ENCODE data around the gene MORC4. TPM values are rescaled to one million over a fixed set of nuclear protein-coding genes. Genes with fewer than 3 reads are reported as not detected.

Gene MORC4
- total RNA-seq, 2 experiments from 2014 or later = 11.2 to 11.7 TPM

DNA sequence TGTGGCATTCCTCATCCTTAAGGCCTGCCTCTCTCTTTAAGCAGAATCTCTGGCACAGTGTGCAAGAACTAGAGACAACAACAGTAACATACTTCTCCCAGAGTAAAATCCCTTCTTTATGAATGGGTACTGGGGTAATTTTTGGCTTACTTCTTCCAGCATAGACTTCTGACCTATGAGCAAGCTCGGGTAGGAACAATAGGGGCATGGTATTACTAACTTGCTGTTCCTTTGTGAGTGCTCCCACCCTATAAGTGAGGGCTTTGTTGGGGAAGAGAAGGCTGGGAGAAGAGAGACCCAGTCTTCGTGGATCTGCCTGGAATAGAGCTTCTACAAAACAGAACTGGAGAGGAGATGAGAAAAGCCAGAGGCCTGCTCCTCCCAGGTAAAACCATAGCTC is 49.6 kb downstream of the MORC4 start:
- intact Hi-C loops (cut with micrococcal nuclease) = no loop called here
- DNase-seq = no peak
- H3K27me3 Mint-ChIP-seq (ENCODE audit: low read depth) = no peaks in the 10 kb centered on the region
- H3K27ac Mint-ChIP-seq = no peak overlapping the region
- no peaks in the 10 kb centered on the region for H3K9me3 Mint-ChIP-seq
- CTCF ChIA-PET = interaction anchor here (0.8 to 1.0 kb wide), 2 partner anchors 10 to 53 kb away, joined by 3 to 4 read pairs; no protein-coding TSS in a partner anchor
- no peak overlapping the region for H3K4me3 Mint-ChIP-seq
- peaks cover 2% of the 10 kb centered on the region for H3K36me3 Mint-ChIP-seq (ENCODE audit: low read depth)
- H3K4me1 Mint-ChIP-seq (ENCODE audit: low read depth) = no peaks in the 10 kb centered on the region

DNA sequence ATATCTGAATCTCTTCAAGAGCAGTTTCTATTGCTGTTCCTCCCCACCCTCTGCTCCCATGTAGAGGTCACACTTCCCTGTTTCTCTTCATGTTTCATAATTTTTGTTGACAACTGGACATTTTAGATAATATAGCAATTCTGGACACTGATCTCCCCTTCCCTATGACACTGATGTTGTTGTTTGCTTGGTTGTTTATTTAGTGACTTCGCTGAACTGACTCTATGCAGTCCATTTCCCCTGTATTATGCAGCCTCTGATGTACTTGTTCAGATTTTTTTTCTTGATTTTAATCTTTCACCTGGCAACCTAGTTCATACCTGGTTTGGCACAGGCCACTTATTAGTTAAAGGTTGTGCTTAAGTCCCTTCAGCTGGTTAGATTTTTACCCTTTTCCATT is 50.6 kb downstream of the MORC4 start:
- Mint-ChIP-seq H3K27me3 (ENCODE audit: low read depth) (no peaks in the 10 kb centered on the region), H3K27ac (no peak overlapping the region), H3K9me3 (no peaks in the 10 kb centered on the region), H3K36me3 (ENCODE audit: low read depth) (peaks cover 2% of the 10 kb centered on the region), H3K4me1 (ENCODE audit: low read depth) (no peaks in the 10 kb centered on the region), H3K4me3 (no peak overlapping the region)
- intact Hi-C loops (cut with micrococcal nuclease) = no loop called here
- CTCF ChIA-PET = interaction anchor here (1.3 kb wide), 1 partner anchor 51 kb away, joined by 3 read pairs; no protein-coding TSS in a partner anchor
- no peak for DNase-seq

DNA sequence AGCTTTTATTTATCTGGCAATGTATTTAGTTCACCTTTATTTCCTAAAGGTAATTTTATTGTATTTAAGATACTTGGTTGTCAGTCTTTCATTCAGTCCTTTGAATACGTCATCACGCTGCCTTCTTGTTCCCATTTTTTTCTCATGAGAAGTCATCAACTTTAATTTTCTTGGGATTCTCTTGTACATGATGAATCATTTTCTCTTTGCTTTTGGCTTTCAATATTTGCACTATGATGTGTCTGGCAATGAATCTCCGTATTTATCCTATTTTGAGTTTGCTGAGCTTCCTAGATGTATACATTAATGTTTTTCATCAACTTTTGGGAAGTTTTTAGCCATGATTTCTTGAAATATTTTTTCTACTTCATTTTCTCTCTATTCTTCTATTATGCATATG is 51.4 kb downstream of the MORC4 start:
- H3K4me3 Mint-ChIP-seq = no peak overlapping the region
- no peaks in the 10 kb centered on the region for H3K4me1 Mint-ChIP-seq (ENCODE audit: low read depth)
- intact Hi-C loops (cut with micrococcal nuclease) = no loop called here
- CTCF ChIA-PET = interaction anchor here (1.3 kb wide), 1 partner anchor 50 kb away, joined by 3 read pairs; no protein-coding TSS in a partner anchor
- H3K27ac Mint-ChIP-seq = no peak overlapping the region
- no peak for DNase-seq
- H3K9me3 Mint-ChIP-seq = no peaks in the 10 kb centered on the region
- H3K27me3 Mint-ChIP-seq (ENCODE audit: low read depth) = no peaks in the 10 kb centered on the region
- peaks cover 2% of the 10 kb centered on the region for H3K36me3 Mint-ChIP-seq (ENCODE audit: low read depth)

DNA sequence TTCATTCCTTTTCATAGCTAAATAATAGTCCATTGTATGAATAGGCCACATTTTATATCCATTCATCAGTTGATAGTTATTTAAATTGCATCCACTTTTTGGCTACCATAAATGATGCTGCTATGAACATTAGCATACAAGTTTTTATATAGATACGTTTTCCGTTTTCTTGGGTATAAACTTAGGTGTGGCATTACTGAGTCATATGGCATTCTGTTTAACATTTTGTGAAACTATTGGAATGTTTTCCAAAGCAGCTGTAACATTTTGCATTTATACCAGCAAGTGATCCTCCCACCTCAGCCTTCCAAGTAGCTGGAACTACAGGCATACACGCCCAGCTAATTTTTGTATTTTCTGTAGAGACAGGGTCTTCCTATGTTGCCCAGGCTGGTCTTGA is 53.5 kb downstream of the MORC4 start:
- Mint-ChIP-seq H3K27me3 (ENCODE audit: low read depth) (no peaks in the 10 kb centered on the region), H3K36me3 (ENCODE audit: low read depth) (peaks cover 10% of the 10 kb centered on the region), H3K27ac (no peak overlapping the region), H3K4me3 (no peak overlapping the region), H3K4me1 (ENCODE audit: low read depth) (no peaks in the 10 kb centered on the region), H3K9me3 (no peaks in the 10 kb centered on the region)
- CTCF ChIA-PET = no interaction called here
- DNase-seq = no peak
- intact Hi-C loops (cut with micrococcal nuclease) = no loop called here

- Mint-ChIP-seq H3K4me3 (no peak overlapping the region), H3K4me1 (ENCODE audit: low read depth) (no peaks in the 10 kb centered on the region), H3K27me3 (ENCODE audit: low read depth) (no peaks in the 10 kb centered on the region), H3K27ac (no peak overlapping the region), H3K36me3 (ENCODE audit: low read depth) (peaks cover 8% of the 10 kb centered on the region), H3K9me3 (no peaks in the 10 kb centered on the region)
- no peak for DNase-seq
- intact Hi-C loops (cut with micrococcal nuclease) = no loop called here
- CTCF ChIA-PET = no interaction called here
Measured at GRCh38 chrX:106940068-106940467, 59.9 kb downstream of the MORC4 start.

DNA sequence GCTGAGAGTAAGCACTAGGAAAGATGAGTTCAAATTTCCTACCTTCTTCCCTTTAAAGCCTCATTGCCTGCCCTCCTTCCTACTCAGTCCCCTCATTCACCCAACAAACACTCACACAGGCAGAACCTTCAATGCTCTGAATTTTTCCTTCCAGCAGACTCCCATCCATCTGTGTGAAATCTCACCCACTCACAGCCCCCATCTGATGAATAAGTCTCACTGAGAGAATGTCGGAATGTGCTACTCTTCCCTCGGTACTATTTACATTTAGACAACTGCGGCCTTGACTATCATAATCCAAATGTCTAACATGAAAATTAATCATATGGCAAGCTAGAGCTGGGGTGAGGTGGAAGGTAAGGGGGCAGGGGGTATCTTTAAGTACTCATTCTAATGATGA is 60.4 kb downstream of the MORC4 start:
- no peak for DNase-seq
- intact Hi-C loops (cut with micrococcal nuclease) = no loop called here
- Mint-ChIP-seq H3K36me3 (ENCODE audit: low read depth) (peaks cover 8% of the 10 kb centered on the region), H3K27ac (no peak overlapping the region), H3K4me1 (ENCODE audit: low read depth) (no peaks in the 10 kb centered on the region), H3K27me3 (ENCODE audit: low read depth) (no peaks in the 10 kb centered on the region), H3K9me3 (no peaks in the 10 kb centered on the region), H3K4me3 (no peak overlapping the region)
- CTCF ChIA-PET = interaction anchor here (0.5 kb wide), 1 partner anchor 676 kb away, joined by 5 read pairs; no protein-coding TSS in a partner anchor

DNA sequence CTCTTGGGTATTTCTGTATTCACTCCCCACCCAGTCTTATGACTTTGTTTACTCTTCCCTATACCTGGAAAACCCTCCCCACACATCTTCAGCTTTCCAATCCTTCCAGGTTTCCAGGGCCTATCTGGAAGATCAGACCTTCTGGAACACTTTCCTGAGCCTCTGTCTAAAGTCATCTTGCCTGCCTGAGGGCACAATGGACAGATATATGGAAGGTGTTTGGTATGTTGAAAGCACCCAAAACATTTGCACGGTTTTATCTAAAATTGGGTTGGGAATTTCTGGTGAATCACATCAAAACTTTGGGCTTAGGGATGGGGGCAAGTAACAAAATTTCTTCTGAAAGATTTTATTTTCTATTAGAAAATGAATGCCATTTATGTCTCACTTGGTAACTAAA is 63.8 kb downstream of the MORC4 start:
- Mint-ChIP-seq H3K4me3 (no peak overlapping the region), H3K4me1 (ENCODE audit: low read depth) (no peaks in the 10 kb centered on the region), H3K36me3 (ENCODE audit: low read depth) (no peaks in the 10 kb centered on the region), H3K9me3 (no peaks in the 10 kb centered on the region), H3K27me3 (ENCODE audit: low read depth) (no peaks in the 10 kb centered on the region), H3K27ac (no peak overlapping the region)
- DNase-seq = no peak
- CTCF ChIA-PET = interaction anchor here (0.6 kb wide), 1 partner anchor 49 kb away, joined by 4 read pairs; no protein-coding TSS in a partner anchor
- intact Hi-C loops (cut with micrococcal nuclease) = no loop called here

DNA sequence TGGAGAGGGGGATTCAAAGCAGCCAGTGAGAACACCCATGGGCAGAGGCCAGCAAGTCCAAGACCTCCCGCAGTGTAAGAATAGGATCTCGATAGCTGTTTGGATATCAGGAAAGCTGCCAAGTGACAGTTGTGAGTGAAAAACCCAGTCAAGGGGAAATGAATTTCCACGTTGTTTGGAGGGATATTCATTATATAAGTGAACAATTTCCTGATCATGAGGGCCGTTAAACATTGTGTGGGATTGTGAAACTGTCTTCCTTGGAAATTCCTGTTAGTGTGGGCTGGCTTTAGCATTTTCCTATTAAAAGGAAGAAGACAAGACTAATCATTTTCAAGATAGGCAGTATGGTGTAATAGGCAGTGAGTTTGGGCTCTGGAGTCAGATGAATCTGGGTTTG is 64.8 kb downstream of the MORC4 start:
- CTCF ChIA-PET = no interaction called here
- DNase-seq = no peak

DNA sequence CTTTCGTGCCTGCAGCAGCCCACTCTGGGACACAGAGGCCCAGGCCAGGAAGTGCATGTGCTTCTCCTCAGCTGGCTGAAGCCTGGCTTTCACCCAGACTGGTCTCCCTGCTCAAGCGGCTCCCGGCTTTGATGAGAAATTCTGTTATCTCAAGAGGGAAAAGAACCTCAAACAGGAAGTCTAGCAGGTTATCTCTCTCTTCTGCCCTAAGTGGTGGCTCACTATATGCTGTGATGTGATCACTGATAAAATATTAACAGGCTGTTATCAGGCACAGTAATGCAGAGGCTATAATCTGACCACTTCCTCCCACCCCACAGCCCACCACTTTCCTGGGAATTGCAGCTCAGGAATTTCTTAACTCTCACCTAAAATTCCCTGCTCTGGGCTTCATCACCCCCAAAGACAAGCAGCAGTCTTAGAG is 66.5 kb downstream of the MORC4 start:
- H3K36me3 Mint-ChIP-seq (ENCODE audit: low read depth) = no peaks in the 10 kb centered on the region
- no peak for DNase-seq
- H3K4me3 Mint-ChIP-seq = no peak overlapping the region
- H3K9me3 Mint-ChIP-seq = no peaks in the 10 kb centered on the region
- H3K27me3 Mint-ChIP-seq (ENCODE audit: low read depth) = no peaks in the 10 kb centered on the region
- intact Hi-C loops (cut with micrococcal nuclease) = no loop called here
- H3K27ac Mint-ChIP-seq = no peak overlapping the region
- no peaks in the 10 kb centered on the region for H3K4me1 Mint-ChIP-seq (ENCODE audit: low read depth)
- CTCF ChIA-PET = interaction anchor here (0.7 to 1.6 kb wide), 3 partner anchors 18 to 39 kb away, joined by 3 to 6 read pairs (median 4); no protein-coding TSS in a partner anchor

More for the DNA sequence above, 64.8 kb downstream of the MORC4 start:
- Mint-ChIP-seq H3K27ac (no peak overlapping the region), H3K27me3 (ENCODE audit: low read depth) (no peaks in the 10 kb centered on the region), H3K9me3 (no peaks in the 10 kb centered on the region), H3K4me3 (no peak overlapping the region), H3K4me1 (ENCODE audit: low read depth) (no peaks in the 10 kb centered on the region), H3K36me3 (ENCODE audit: low read depth) (no peaks in the 10 kb centered on the region)
- intact Hi-C loops (cut with micrococcal nuclease) = no loop called here

GRCh38 chrX:106932960-106933537 is 67.0 kb downstream of the MORC4 start:
- Mint-ChIP-seq H3K36me3 (ENCODE audit: low read depth) (no peaks in the 10 kb centered on the region), H3K27me3 (ENCODE audit: low read depth) (no peaks in the 10 kb centered on the region), H3K4me3 (no peak overlapping the region), H3K27ac (no peak overlapping the region), H3K4me1 (ENCODE audit: low read depth) (no peaks in the 10 kb centered on the region), H3K9me3 (no peaks in the 10 kb centered on the region)
- intact Hi-C loops (cut with micrococcal nuclease) = no loop called here
- CTCF ChIA-PET = interaction anchor here (1.0 to 1.6 kb wide), 2 partner anchors 35 to 39 kb away, joined by 3 to 4 read pairs; no protein-coding TSS in a partner anchor
- DNase-seq = no peak

DNA sequence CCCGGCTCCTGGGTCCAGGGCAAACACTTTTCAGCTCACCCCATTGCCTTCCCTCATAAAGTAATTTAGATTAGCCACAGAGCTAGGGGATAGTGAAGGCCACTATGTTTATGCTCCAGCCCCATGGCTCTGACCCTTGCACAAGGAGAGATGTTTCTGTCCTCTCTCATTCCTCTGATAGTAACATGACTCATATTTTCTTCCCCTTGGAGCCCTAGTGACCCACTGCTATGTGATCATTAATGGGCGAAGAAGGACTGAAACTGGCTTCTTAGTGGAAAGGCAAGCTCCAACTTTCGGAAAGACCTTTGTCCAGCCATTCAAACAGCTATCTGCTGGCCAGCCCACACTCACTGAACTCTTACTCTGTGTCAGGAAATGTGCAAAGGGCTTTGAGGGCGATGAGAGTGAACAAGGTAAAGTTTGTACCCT is 67.5 kb downstream of the MORC4 start:
- CTCF ChIA-PET = interaction anchor here (1.6 kb wide), 1 partner anchor 38 kb away, joined by 3 read pairs; no protein-coding TSS in a partner anchor
- Mint-ChIP-seq H3K4me3 (no peak overlapping the region), H3K36me3 (ENCODE audit: low read depth) (no peaks in the 10 kb centered on the region), H3K27ac (no peak overlapping the region), H3K9me3 (no peaks in the 10 kb centered on the region), H3K27me3 (ENCODE audit: low read depth) (no peaks in the 10 kb centered on the region), H3K4me1 (ENCODE audit: low read depth) (no peaks in the 10 kb centered on the region)
- DNase-seq = no peak
- intact Hi-C loops (cut with micrococcal nuclease) = no loop called here

DNA sequence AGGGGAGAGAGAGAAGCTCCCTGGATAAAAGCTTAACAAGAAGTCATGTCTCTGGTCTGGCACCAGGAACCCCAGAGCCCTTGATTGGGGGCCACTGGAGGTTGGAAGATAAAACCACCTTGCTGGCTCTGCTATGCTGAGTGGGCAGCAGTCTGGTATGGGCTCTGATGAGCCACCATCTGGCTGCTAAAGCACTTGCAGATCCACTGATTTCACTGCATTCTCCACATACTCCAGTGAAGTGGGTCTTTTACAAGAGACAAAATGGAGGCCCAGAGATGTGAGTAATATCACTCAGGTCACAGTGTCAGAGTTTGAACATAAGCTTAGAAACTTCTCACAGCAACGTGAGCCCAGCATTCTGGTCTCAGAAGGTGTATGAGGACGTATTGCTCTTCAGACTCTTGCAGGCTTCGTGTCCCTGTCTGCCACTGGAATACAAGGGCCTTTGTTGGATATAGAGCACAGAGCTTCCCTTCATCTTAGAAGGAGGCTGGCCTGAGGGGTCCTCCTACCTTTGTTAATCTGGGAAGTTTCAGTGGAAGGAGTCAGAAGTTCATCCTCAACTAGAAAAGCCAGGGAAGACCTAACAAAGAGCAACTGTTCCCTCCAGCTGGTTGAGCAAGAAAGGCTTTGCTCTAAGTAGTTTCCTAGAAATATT is 68.1 kb downstream of the MORC4 start:
- H3K4me3 Mint-ChIP-seq = no peak overlapping the region
- H3K36me3 Mint-ChIP-seq (ENCODE audit: low read depth) = no peaks in the 10 kb centered on the region
- no peaks in the 10 kb centered on the region for H3K9me3 Mint-ChIP-seq
- H3K4me1 Mint-ChIP-seq (ENCODE audit: low read depth) = no peaks in the 10 kb centered on the region
- DNase-seq = no peak
- H3K27me3 Mint-ChIP-seq (ENCODE audit: low read depth) = no peaks in the 10 kb centered on the region
- CTCF ChIA-PET = interaction anchor here (1.6 kb wide), 1 partner anchor 38 kb away, joined by 3 read pairs; no protein-coding TSS in a partner anchor
- H3K27ac Mint-ChIP-seq = no peak overlapping the region
- intact Hi-C loops (cut with micrococcal nuclease) = no loop called here

- Mint-ChIP-seq H3K4me3 (no peak overlapping the region), H3K27me3 (ENCODE audit: low read depth) (no peaks in the 10 kb centered on the region), H3K9me3 (no peaks in the 10 kb centered on the region), H3K4me1 (ENCODE audit: low read depth) (no peaks in the 10 kb centered on the region), H3K36me3 (ENCODE audit: low read depth) (no peaks in the 10 kb centered on the region), H3K27ac (no peak overlapping the region)
- CTCF ChIA-PET = no interaction called here
- intact Hi-C loops (cut with micrococcal nuclease) = no loop called here
- no peak for DNase-seq
Measured at GRCh38 chrX:106928227-106928626, 71.8 kb downstream of the MORC4 start.

Data from activated naive CD4-positive, alpha-beta T cell treated with anti-CD3 and anti-CD28 coated beads for 36 hours (primary cell).